Ureter (tissue), 1 donor: Measurements from ENCODE around the gene NRCAM. TPM values are rescaled to one million over a fixed set of nuclear protein-coding genes. Genes with fewer than 3 reads are reported as not detected.

ENCODE experiments used
- DNase-seq: peaks from one replicate; pipeline ENCODE4 v3.0.0-alpha.2; 2020; ENCODE audit warnings: low spot score
- total RNA-seq: library from RNA; stranded (reverse); gene quantifications from one replicate; pipeline ENCODE4 v1.2.4, GENCODE V29; 2023
- donor health status: DM: yes; HTN: yes; CAD: no.

Gene NRCAM
- total RNA-seq, 1 donor from 2014 or later: 3.6 TPM

- DNase-seq: no peak
Observed at GRCh38 chr7:108130261-108130660, 326.0 kb downstream of the NRCAM start, which contains the start of gene LAMB4. Gene LAMB4 (minus strand): TSS chr7:108130361. CDS start chr7:108123164, 7,197 bp downstream.

- no peak for DNase-seq
Observed at GRCh38 chr7:108129018-108129965, 326.9 kb downstream of the NRCAM start.

- DNase-seq: no peak
Observed at GRCh38 chr7:108128514-108128913, 327.7 kb downstream of the NRCAM start.

GRCh38 chr7:108127461-108127860, 328.8 kb downstream of the NRCAM start:
- no peak for DNase-seq

GRCh38 chr7:108124820-108125219, 331.4 kb downstream of the NRCAM start:
- DNase-seq: no peak

- no peak for DNase-seq
Observed at GRCh38 chr7:108122181-108122580, 334.1 kb downstream of the NRCAM start.

GRCh38 chr7:108120933-108121332, 335.3 kb downstream of the NRCAM start:
- DNase-seq: no peak

GRCh38 chr7:108120196-108120595, 336.0 kb downstream of the NRCAM start:
- no peak for DNase-seq

- DNase-seq: no peak
Observed at GRCh38 chr7:108118959-108119358, 337.3 kb downstream of the NRCAM start.

GRCh38 chr7:108114117-108114841, 342.0 kb downstream of the NRCAM start:
- no peak for DNase-seq

GRCh38 chr7:108112683-108113082, 343.6 kb downstream of the NRCAM start:
- DNase-seq: no peak

- DNase-seq: no peak
Observed at GRCh38 chr7:108109221-108109908, 346.9 kb downstream of the NRCAM start.

GRCh38 chr7:108108131-108108530, 348.1 kb downstream of the NRCAM start:
- DNase-seq: no peak

GRCh38 chr7:108104324-108104723, 351.9 kb downstream of the NRCAM start:
- DNase-seq: no peak

GRCh38 chr7:108103558-108104298, 352.5 kb downstream of the NRCAM start:
- no peak for DNase-seq

GRCh38 chr7:108102671-108103312, 353.4 kb downstream of the NRCAM start:
- DNase-seq: no peak

- DNase-seq: no peak
Observed at GRCh38 chr7:108101759-108102158, 354.5 kb downstream of the NRCAM start.

GRCh38 chr7:108099713-108100112, 356.5 kb downstream of the NRCAM start:
- DNase-seq: no peak

- no peak for DNase-seq
Observed at GRCh38 chr7:108097703-108098102, 358.5 kb downstream of the NRCAM start.
